HG03378 (cell line): ENCODE results near the gene NSF.
"Not testable (repeated sequence)": the region's sequence is repeated elsewhere in the genome, so short reads cannot be mapped to it uniquely, and the experiment has no call there.

Experiments used
- ATAC-seq: cut with Tn5 transposase; IDR thresholded peaks from one replicate; pipeline ENCODE4 v1.9.1; 2021; ENCODE audit warnings: mild to moderate bottlenecking, moderate library complexity; ENCODE audit not compliant: unreplicated experiment

The NSF gene

GRCh38 chr17:46773221-46773605 is 182.7 kb downstream of the NSF start:
- ATAC-seq: no peak

GRCh38 chr17:46773676-46774075 is 183.2 kb downstream of the NSF start:
- ATAC-seq: no peak

- no peak for ATAC-seq
Observed at GRCh38 chr17:46774108-46774737, 183.8 kb downstream of the NSF start.

- ATAC-seq: no peak
Observed at GRCh38 chr17:46776298-46777005, 186.0 kb downstream of the NSF start.

GRCh38 chr17:46777943-46778915 is 187.8 kb downstream of the NSF start:
- no peak for ATAC-seq

GRCh38 chr17:46780003-46780373 is 189.5 kb downstream of the NSF start:
- ATAC-seq: no peak

- ATAC-seq: no peak
Observed at GRCh38 chr17:46782250-46782953, 191.9 kb downstream of the NSF start.

- ATAC-seq: no peak
Observed at GRCh38 chr17:46783031-46783593, 192.6 kb downstream of the NSF start.

- ATAC-seq: no peak
Observed at GRCh38 chr17:46785696-46786095, 195.2 kb downstream of the NSF start.

- no peak for ATAC-seq
Observed at GRCh38 chr17:46787478-46787877, 197.0 kb downstream of the NSF start.

- no peak for ATAC-seq
Observed at GRCh38 chr17:46788300-46788699, 197.8 kb downstream of the NSF start.

GRCh38 chr17:46788796-46789195 is 198.3 kb downstream of the NSF start:
- no peak for ATAC-seq

- no peak for ATAC-seq
Observed at GRCh38 chr17:46789610-46790009, 199.1 kb downstream of the NSF start.

GRCh38 chr17:46790216-46790615 is 199.7 kb downstream of the NSF start:
- no peak for ATAC-seq

GRCh38 chr17:46791531-46791930 is 201.1 kb downstream of the NSF start:
- ATAC-seq: no peak

- ATAC-seq: no peak
Observed at GRCh38 chr17:46792071-46792470, 201.6 kb downstream of the NSF start.

- not testable (repeated sequence) for ATAC-seq
Observed at GRCh38 chr17:46793023-46793422, 202.6 kb downstream of the NSF start.

- no peak for ATAC-seq
Observed at GRCh38 chr17:46793541-46793940, 203.1 kb downstream of the NSF start.

GRCh38 chr17:46794318-46794717 is 203.8 kb downstream of the NSF start:
- no peak for ATAC-seq

GRCh38 chr17:46795379-46795952 is 205.0 kb downstream of the NSF start:
- ATAC-seq: no peak
